Stimulated activated CD4-positive, alpha-beta T cell treated with anti-CD3 and anti-CD28 coated beads, TNF-alpha, amount 100 ng/mL, for 24 hours (primary cell): Measurements from ENCODE around the gene NCAPD2.
"Not testable (repeated sequence)": the region's sequence is repeated elsewhere in the genome, so short reads cannot be mapped to it uniquely, and the experiment has no call there.

Source experiments
- DNase-seq, 3 experiments: peaks; one replicate each; pipeline ENCODE4 v3.0.0-alpha.2; 2020; ENCODE audit warnings: low read depth in 3 of 3

Gene NCAPD2

DNA sequence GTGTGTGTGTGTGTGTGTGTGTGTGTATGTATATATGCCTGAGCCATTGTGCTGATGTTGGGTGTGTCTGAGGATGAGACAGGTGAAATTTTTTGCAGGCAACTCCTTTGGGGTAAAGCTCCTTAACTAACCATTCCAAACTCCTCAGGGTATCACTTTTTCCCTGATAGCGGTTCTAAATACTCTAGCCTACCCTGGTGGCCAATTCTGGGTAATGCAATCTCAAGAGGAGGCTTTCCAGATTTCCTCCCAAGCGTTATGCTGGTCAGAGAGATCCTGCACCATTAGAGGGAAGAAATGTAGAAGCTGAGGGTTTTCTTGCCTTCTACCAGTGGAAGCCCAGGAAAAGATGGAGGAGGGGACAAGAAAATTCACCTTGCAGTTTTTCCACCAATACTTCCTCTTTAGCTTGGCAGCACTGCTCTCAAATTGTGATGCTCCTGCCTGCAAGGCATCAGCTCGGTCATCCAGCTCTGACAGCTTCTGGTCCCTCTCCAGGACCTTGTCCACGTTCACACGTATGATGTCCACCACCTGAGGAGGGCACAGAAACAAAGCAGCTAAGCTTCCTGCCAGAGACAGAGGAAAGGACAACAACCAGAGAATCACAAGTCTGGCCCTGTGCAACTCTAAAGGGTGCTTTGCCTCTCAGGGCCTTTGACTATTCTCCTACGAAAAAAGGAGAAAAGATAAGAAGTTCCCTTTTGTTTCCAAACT lies 28.3 kb upstream of the NCAPD2 start:
- DNase-seq = no peak

- DNase-seq = no peak
Measured at GRCh38 chr12:6466184-6466573, 27.7 kb upstream of the NCAPD2 start.

DNA sequence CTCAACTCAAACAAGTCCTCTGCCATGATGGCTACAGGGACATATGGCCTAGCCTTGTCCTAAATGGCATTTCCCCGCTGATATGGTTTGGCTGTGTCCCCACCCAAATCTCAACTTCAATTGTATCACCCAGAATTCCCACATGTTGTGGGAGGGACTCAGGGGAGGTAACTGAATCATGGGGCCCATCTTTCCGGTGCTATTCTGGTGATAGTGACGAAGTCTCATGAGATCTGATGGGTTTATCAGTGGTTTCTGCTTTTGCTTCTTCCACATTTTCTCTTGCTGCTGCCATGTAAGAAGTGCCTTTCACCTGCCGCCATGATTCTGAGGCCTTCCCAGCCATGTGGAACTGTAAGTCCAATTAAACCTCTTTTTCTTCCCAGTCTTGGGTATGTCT lies 27.2 kb upstream of the NCAPD2 start:
- not testable (repeated sequence) for DNase-seq

- DNase-seq = not testable (repeated sequence)
Measured at GRCh38 chr12:6467571-6468282, 26.2 kb upstream of the NCAPD2 start.

- no peak for DNase-seq
Measured at GRCh38 chr12:6468283-6468575, 25.7 kb upstream of the NCAPD2 start.

- DNase-seq = no peak
Measured at GRCh38 chr12:6469092-6469491, 24.8 kb upstream of the NCAPD2 start.

GRCh38 chr12:6469609-6470374 lies 24.1 kb upstream of the NCAPD2 start:
- DNase-seq = no peak

- peak; percentile 96 to 98 (median 96) for DNase-seq
Measured at GRCh38 chr12:6470375-6471163, 23.3 kb upstream of the NCAPD2 start, which contains the start of gene VAMP1. VAMP1 (minus strand) TSS chr12:6470677; CDS start chr12:6470531, 146 bp downstream.

- no peak for DNase-seq
Measured at GRCh38 chr12:6471989-6472360, 21.9 kb upstream of the NCAPD2 start.

DNA sequence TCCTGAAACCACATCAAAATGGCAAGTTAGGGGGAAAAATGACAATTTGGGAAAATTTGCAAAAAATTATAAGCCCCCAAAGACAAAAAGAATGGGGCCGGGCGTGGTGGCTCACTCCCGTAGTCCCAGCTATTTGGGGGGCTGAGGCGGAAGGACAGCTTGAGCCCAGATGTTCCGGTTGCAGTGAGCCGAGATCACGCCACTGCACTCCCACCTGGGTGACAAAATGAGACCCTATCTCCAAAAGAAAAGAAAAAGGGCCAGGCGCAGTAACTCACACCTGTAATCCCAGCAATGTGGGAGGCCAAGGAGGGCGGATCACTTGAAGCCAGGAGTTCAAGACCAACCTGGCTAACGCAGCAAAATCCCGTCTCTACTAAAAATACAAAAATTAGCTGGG lies 21.4 kb upstream of the NCAPD2 start:
- no peak for DNase-seq

DNA sequence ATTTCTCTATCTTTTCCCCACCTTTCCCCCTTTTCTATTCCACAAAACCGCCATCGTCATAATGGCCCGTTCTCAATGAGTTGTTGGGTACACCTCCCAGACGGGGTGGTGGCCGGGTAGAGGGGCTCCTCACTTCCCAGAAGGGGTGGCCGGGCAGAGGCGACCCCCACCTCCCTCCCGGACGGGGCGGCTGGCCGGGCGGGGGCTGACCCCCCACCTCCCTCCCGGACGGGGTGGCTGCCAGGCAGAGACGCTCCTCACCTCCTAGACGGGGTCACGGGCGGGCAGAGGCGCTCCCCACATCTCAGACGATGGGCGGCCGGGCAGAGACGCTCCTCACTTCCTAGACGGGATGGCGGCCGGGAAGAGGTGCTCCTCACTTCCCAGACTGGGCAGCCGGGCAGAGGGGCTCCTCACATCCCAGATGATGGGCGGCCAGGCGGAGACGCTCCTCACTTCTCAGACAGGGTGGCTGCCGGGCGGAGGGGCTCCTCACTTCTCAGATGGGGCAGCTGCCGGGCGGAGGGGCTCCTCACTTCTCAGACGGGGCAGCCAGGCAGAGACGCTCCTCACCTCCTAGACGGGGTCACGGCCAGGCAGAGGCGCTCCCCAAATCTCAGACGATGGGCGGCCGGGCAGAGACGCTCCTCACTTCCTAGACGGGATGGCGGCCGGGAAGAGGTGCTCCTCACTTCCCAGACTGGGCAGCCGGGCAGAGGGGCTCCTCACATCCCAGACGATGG lies 18.5 kb upstream of the NCAPD2 start:
- DNase-seq = not testable (repeated sequence)

DNA sequence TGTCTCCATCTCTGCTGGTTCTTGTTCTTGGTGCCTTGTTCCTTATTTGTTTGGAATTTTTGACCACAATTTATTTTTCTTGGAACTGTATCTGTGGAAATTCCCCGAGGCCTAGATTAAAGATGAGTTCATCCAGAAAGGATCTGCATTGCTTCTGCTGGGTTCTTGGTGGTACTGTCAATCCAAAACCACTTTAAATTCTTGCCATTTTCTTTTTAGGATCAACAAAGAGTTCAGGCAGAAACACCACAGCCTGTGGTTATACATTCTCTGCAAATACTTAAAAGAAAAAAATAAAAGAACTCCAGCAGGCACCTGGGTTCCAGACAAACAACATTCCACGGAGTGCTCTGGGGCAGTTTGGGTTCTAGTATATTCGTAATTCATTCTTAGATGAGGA lies 17.4 kb upstream of the NCAPD2 start:
- DNase-seq = no peak

DNA sequence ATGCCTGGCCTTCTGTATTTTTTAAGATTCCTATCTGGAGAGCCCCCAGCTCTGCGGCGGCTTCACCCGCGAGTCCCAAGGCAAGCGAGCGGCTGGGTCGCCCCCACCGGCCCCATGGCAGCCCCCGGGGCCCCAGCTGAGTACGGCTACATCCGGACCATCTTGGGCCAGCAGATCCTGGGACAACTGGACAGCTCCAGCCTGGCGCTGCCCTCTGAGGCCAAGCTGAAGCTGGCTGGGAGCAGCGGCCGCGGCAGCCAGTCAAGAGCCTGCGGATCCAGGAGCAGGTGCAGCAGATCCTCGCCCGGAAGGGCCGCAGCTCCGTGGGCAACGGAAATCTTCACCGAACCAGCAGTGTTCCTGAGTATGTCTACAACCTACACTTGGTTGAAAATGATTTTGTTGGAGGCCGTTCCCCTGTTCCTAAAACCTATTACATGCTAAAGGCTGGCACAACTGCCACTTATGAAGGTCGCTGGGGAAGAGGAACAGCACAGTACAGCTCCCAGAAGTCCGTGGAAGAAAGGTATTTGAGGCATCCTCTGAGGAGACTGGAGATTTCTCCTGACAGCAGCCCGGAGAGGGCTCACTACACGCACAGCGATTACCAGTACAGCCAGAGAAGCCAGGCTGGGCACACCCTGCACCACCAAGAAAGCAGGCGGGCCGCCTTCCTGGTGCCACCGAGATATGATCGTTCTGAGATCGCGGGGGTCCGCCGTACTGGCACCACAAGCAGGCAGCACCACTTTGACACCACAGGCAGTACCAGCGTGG lies 16.1 kb upstream of the NCAPD2 start:
- DNase-seq = not testable (repeated sequence)

DNA sequence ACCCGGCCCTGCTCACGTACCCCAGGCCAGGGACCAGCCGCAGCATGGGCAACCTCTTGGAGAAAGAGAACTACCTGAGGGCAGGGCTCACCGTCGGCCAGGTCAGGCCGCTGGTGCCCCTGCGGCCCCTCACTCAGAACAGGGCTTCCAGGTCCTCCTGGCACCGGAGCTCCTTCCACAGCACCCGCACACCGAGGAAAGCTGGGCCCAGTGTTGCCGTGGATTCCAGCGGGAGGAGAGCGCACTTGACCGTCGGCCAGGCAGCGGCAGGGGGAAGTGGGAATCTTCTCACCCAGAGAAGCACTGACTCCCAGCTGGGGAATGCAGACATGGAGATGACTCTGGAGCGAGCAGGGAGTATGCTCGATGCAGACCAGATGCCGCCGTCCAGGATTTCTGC lies 15.5 kb upstream of the NCAPD2 start:
- DNase-seq = no peak

GRCh38 chr12:6488240-6488639 lies 5.7 kb upstream of the NCAPD2 start:
- DNase-seq = no peak

GRCh38 chr12:6489449-6489848 lies 4.5 kb upstream of the NCAPD2 start:
- no peak for DNase-seq

- not testable (repeated sequence) for DNase-seq
Measured at GRCh38 chr12:6490673-6491072, 3.2 kb upstream of the NCAPD2 start.

- peak; percentile 97 to 99 (median 97) for DNase-seq
Measured at GRCh38 chr12:6492838-6493496, 935 bp upstream of the NCAPD2 start, which contains the start of gene MRPL51. MRPL51 (minus strand) TSS chr12:6493262; CDS start chr12:6493136, 126 bp downstream.

DNA sequence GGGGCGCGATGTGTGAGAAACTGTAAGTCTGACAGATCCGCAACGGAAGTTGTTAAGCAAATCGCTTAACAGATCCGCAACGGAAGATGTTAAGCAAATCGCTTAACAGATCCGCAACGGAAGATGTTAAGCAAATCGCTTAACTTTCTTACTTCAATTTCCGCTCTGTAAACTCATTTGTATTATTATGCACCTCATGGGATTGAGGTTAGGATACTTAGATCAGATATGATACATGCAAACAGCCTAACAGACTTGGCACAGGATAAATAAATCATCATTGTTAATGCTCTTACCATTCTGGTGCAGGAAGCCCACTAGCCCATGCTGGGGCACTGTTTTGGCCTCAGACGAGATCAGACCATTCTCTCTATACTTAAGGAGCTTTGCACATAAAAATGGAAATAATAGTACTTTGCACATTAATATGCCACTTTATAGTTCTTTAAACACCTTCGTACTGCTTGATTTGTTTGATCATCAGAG lies 399 bp downstream of the NCAPD2 start:
- no peak for DNase-seq

GRCh38 chr12:6494968-6495367 lies 1.1 kb downstream of the NCAPD2 start:
- DNase-seq = no peak
